Measurements from ENCODE around the gene CTNNA2. TPM values are rescaled to one million over a fixed set of nuclear protein-coding genes. Genes with fewer than 3 reads are reported as not detected.

The CTNNA2 gene
- total and polyA plus RNA-seq, 9 donors: 0.32 to 1.4 (median 0.37) TPM; not detected in 3

DNA sequence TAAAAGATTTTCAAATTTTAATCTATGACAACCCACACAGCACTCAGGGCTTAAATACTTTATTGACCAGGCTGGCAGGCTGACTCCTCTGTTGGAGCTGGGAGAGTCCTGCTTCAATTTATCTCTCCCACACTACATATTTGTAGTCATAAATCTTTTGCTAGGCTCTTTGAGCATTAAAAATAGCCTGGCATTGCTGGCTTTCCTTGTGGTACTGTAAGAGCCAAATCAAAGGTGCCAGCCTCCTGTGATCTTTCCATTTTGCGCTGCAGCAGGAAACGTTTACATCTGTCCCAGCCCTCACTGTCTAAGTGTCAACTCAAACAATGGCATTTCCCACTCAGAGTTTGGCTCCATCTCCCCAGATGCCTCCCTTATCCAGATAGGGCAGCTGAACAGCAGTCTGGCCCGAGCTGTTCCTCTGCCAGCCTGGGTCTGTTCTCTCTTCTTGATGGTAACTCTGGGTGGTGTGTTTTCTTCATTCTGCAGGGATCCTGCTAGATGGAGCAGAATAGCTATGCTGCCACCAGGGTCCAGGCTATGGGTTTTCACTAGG is 729.6 kb downstream of the CTNNA2 start:
- WGBS, 3 donors: 58 to 63% (median 59%) methylated on average over 3 of the region's 3 CpGs
- TF ChIP-seq EP300 (IDR thresholded peaks at IDR 0.05) (no peak), POLR2A (IDR thresholded peaks at IDR 0.05) (no peak)
- TF ChIP-seq, protein P1, sequence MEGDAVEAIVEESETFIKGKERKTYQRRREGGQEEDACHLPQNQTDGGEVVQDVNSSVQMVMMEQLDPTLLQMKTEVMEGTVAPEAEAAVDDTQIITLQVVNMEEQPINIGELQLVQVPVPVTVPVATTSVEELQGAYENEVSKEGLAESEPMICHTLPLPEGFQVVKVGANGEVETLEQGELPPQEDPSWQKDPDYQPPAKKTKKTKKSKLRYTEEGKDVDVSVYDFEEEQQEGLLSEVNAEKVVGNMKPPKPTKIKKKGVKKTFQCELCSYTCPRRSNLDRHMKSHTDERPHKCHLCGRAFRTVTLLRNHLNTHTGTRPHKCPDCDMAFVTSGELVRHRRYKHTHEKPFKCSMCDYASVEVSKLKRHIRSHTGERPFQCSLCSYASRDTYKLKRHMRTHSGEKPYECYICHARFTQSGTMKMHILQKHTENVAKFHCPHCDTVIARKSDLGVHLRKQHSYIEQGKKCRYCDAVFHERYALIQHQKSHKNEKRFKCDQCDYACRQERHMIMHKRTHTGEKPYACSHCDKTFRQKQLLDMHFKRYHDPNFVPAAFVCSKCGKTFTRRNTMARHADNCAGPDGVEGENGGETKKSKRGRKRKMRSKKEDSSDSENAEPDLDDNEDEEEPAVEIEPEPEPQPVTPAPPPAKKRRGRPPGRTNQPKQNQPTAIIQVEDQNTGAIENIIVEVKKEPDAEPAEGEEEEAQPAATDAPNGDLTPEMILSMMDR (IDR thresholded peaks at IDR 0.05): no peak
- intact Hi-C loops (cut with DNase I): no loop called here

DNA sequence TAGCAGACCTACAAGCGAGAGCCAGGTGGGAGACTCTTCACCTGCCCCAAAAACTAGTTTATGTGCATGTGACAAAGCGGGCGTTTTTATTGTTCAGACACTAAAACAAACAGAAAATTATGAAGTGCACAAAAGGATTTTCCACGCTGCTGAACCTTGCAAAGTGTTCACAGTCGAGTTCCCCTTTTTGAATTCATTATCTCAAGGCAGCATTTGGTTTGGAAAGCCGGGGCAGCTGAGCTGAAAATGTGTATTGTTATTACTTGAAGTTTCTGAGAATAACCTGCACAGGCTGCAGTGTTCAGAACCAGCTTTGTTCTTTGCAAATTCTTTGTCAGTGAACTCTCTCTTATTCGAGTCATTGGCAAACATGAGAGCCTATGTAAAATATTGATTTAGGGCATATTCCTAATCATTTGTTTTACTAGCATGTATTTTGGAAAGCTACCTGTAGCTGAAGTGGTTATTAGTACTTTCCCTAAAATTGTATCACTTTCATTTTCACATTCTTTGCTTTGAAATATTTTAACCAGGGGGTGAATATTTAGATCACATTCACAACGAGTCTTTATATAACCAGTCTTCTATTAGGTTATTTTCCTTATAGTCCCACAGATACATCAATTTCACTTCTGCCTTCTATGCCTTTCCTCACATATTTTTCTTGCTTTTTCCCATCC is 732.2 kb downstream of the CTNNA2 start:
- no peak overlapping the region for H3K27ac ChIP-seq
- TF ChIP-seq POLR2A (IDR thresholded peaks at IDR 0.05): no peak
- H3K36me3 ChIP-seq: no peaks in the 10 kb centered on the region
- 79 to 85% (median 83%) methylated on average over 8 of the region's 8 CpGs for WGBS, 3 donors
- intact Hi-C loops (cut with DNase I): no loop called here
- no peaks in the 10 kb centered on the region for H3K9me3 ChIP-seq
- no peaks in the 10 kb centered on the region for H3K4me1 ChIP-seq (ENCODE audit: insufficient read depth)
- H3K27me3 ChIP-seq: no peaks in the 10 kb centered on the region
- no peak for DNase-seq
- no peak overlapping the region for H3K4me3 ChIP-seq

More for the DNA sequence above, 729.6 kb downstream of the CTNNA2 start:
- no peak overlapping the region for H3K27ac ChIP-seq
- no peaks in the 10 kb centered on the region for H3K27me3 ChIP-seq
- no peak for DNase-seq
- no peaks in the 10 kb centered on the region for H3K4me1 ChIP-seq (ENCODE audit: insufficient read depth)
- no peaks in the 10 kb centered on the region for H3K36me3 ChIP-seq
- no peak overlapping the region for H3K4me3 ChIP-seq
- H3K9me3 ChIP-seq: no peaks in the 10 kb centered on the region

DNA sequence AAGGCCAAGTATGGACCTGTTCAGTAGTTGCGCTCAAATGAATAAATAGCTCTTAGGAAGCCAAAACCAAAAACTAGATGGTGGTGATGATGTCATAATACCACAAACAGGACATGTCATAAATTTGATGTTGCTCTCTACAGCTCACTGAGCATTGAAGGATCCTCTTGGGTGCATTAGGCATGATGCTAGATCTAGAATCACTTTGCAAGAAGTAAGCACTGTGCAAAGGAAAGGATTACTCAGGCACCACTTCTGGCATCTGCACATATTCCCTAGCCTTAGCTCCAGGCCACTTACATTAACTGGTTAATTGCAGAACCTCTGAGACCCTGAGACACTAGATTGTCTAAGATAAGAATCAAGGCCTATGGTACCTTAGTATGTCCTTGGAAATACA is 733.7 kb downstream of the CTNNA2 start:
- Histone ChIP-seq H3K4me3 (no peak overlapping the region), H3K9me3 (no peaks in the 10 kb centered on the region), H3K36me3 (no peaks in the 10 kb centered on the region), H3K27me3 (no peaks in the 10 kb centered on the region), H3K4me1 (ENCODE audit: insufficient read depth) (no peaks in the 10 kb centered on the region), H3K27ac (no peak overlapping the region)
- intact Hi-C loops (cut with DNase I): no loop called here
- DNase-seq: no peak
- TF ChIP-seq POLR2A (IDR thresholded peaks at IDR 0.05) (no peak), EP300 (IDR thresholded peaks at IDR 0.05) (no peak)
- TF ChIP-seq, protein P1 (IDR thresholded peaks at IDR 0.05): no peak
- 98 to 100% (median 99%) methylated on average over 1 of the region's 1 CpG for WGBS, 3 donors

DNA sequence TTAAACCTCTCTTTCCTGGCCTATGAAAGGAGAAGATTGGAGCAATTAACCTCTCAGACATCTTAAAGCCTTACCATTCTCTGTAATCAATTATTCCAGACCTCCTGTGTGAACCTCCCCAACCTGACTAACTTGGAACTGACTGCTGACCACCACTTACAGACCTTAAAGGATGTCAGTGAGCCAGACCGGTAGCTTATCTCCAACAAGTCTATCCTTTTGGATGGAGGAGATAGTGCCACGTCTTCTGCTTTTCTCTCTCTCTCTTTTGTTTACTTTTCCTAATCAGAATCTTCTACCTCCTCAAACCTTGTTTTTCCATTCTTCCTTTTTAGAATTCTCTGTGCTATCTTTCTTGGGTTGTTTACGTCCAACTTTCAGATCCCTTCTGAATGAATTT is 734.5 kb downstream of the CTNNA2 start:
- intact Hi-C loops (cut with DNase I): no loop called here
- no peak overlapping the region for H3K27ac ChIP-seq
- WGBS, 3 donors: 47 to 60% (median 56%) methylated on average over 3 of the region's 3 CpGs
- TF ChIP-seq EP300 (IDR thresholded peaks at IDR 0.05) (no peak), POLR2A (IDR thresholded peaks at IDR 0.05) (no peak)
- TF ChIP-seq, protein P1 (IDR thresholded peaks at IDR 0.05): no peak
- no peaks in the 10 kb centered on the region for H3K4me1 ChIP-seq (ENCODE audit: insufficient read depth)
- H3K27me3 ChIP-seq: no peaks in the 10 kb centered on the region
- no peaks in the 10 kb centered on the region for H3K36me3 ChIP-seq
- H3K9me3 ChIP-seq: no peaks in the 10 kb centered on the region
- no peak for DNase-seq
- no peak overlapping the region for H3K4me3 ChIP-seq

DNA sequence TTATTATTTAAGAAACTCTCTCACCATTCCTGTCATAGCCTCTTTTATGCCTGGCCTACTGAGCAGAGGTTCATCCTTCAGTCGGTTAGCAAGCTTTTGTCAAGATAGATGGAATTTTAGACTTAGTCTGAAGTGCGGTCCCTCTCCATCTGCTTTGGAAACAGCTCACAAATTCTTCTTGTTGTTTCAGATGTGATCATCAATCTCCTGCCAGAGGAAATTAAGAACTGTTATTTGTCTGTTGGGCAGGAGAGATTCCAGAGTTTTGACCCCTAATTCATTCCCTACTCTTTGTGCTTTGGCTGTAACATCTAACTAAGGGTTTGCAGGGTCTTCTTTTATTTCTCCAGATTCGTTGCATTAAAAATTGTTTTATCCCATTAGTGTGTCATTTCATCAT is 735.3 kb downstream of the CTNNA2 start:
- H3K27me3 ChIP-seq: no peaks in the 10 kb centered on the region
- no peaks in the 10 kb centered on the region for H3K4me1 ChIP-seq (ENCODE audit: insufficient read depth)
- TF ChIP-seq, protein P1 (IDR thresholded peaks at IDR 0.05): no peak
- TF ChIP-seq POLR2A (IDR thresholded peaks at IDR 0.05): no peak
- TF ChIP-seq EP300 (IDR thresholded peaks at IDR 0.05): no peak
- H3K27ac ChIP-seq: no peak overlapping the region
- 65 to 70% (median 65%) methylated on average over 3 of the region's 3 CpGs for WGBS, 3 donors
- no peak for DNase-seq
- no peaks in the 10 kb centered on the region for H3K9me3 ChIP-seq
- H3K36me3 ChIP-seq: no peaks in the 10 kb centered on the region
- intact Hi-C loops (cut with DNase I): no loop called here
- H3K4me3 ChIP-seq: no peak overlapping the region
